ENCODE measurements around the gene DDX10. TPM values are rescaled to one million over a fixed set of nuclear protein-coding genes. Genes with fewer than 3 reads are reported as not detected.
A peak's percentile ranks its signal among the peaks of the same experiment; 100 is the strongest.
"Not testable (repeated sequence)": the region's sequence is repeated elsewhere in the genome, so short reads cannot be mapped to it uniquely, and the experiment has no call there.

Gene DDX10
- total and polyA plus RNA-seq, 3 experiments from 2014 or later: 17.5 to 51.6 (median 49.8) TPM

DNA sequence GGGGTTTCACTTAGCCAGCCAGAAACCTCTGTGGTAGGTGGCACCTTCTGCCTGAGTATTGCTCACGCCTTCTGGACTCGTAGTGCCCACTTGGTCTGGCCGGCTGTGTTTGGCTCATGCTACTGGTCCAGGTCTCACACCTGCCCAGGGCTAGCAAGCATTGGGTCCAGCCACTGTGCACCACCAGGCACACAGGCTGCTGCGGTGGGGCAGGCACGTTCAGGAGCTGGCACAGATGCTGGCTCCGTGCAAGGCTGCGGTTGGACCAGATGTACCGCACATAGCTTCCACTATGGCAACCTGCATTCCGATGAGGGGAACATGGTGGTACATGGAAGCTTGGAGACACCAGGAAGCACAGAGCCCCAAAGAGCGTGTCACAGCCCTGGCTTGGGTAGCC is 36.5 kb upstream of the DDX10 start:
- H3K36me3 ChIP-seq (ENCODE audit: insufficient read depth, low read length): no peaks in the 10 kb centered on the region
- ChIA-PET CTCF (no interaction called here), POLR2A (no interaction called here)
- H3K4me3 Mint-ChIP-seq: no peak overlapping the region
- no peak overlapping the region for H3K27ac ChIP-seq (ENCODE audit: low read depth, low read length)
- H3K4me1 ChIP-seq (ENCODE audit: insufficient read depth, low read length): no peaks in the 10 kb centered on the region
- H3K27me3 Mint-ChIP-seq: peaks cover 5 to 41% of the 10 kb centered on the region in 2 donors
- peaks cover 3 to 8% (median 6%) of the 10 kb centered on the region in 3 donors for H3K4me1 Mint-ChIP-seq
- no peak overlapping the region for H3K4me3 ChIP-seq (ENCODE audit: low read length)
- H3K36me3 Mint-ChIP-seq: peaks cover 0 to 3% (median 0%) of the 10 kb centered on the region in 3 donors
- no peaks in the 10 kb centered on the region for H3K9me3 ChIP-seq (ENCODE audit: low read length)
- H3K9me3 Mint-ChIP-seq: peaks cover 0 to 4% (median 0%) of the 10 kb centered on the region in 5 donors
- no peak overlapping the region for H3K27ac Mint-ChIP-seq
- no peaks in the 10 kb centered on the region for H3K27me3 ChIP-seq (ENCODE audit: insufficient read depth, low read length, poor library complexity, severe bottlenecking)
- no peak for DNase-seq

DNA sequence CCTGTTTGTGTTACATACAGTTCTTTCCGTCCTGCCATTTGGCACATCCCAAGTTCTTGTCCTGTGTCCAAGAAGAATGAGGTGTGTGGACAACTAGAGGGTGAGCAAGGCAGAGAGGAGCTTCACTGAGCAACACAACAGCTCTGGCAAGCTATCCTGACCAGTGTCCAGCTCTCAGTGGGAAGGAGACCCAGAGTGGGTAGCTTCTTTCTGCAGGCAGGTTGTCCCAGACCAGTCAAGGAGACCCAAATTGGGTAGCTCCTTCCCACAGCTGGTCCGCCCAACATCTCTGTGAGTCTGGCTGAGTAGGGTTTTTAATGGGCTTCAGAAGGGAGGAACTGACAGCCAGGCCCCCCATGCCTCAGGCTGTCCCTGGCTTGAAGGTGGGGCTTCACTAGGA is 36.1 kb upstream of the DDX10 start:
- ChIA-PET POLR2A (no interaction called here), CTCF (no interaction called here)
- DNase-seq: no peak
- Mint-ChIP-seq H3K27me3 (peaks cover 5 to 41% of the 10 kb centered on the region in 2 donors), H3K9me3 (peaks cover 0 to 4% (median 0%) of the 10 kb centered on the region in 5 donors), H3K4me3 (no peak overlapping the region), H3K36me3 (peaks cover 0 to 3% (median 0%) of the 10 kb centered on the region in 3 donors), H3K4me1 (peaks cover 3 to 8% (median 6%) of the 10 kb centered on the region in 3 donors), H3K27ac (no peak overlapping the region)
- H3K4me1 ChIP-seq (ENCODE audit: insufficient read depth, low read length): no peaks in the 10 kb centered on the region
- no peak overlapping the region for H3K4me3 ChIP-seq (ENCODE audit: low read length)
- H3K27me3 ChIP-seq (ENCODE audit: insufficient read depth, low read length, poor library complexity, severe bottlenecking): no peaks in the 10 kb centered on the region
- no peak overlapping the region for H3K27ac ChIP-seq (ENCODE audit: low read depth, low read length)
- H3K36me3 ChIP-seq (ENCODE audit: insufficient read depth, low read length): no peaks in the 10 kb centered on the region
- H3K9me3 ChIP-seq (ENCODE audit: low read length): no peaks in the 10 kb centered on the region

DNA sequence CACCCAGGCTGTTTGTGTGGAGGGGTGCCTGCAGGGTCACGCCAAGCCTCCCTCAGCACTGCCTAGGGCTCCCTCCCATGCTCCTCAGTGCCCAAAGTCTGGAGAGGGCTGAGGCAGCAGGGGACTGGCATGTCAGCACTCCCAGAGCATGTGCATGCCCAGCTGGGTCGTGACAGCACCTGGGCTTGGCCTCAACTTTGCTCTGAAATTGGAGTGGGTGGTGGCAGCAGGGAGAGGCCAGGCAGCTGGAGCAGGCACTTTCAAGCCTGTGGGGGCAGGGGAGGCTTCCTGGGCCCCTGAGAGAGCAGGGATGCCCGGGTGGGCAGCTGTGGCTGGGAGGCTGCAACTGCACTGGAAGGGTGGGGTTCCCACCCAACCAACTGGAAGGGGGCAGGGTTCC is 35.6 kb upstream of the DDX10 start:
- Histone ChIP-seq H3K9me3 (ENCODE audit: low read length) (no peaks in the 10 kb centered on the region), H3K36me3 (ENCODE audit: insufficient read depth, low read length) (no peaks in the 10 kb centered on the region), H3K27ac (ENCODE audit: low read depth, low read length) (no peak overlapping the region), H3K4me3 (ENCODE audit: low read length) (no peak overlapping the region), H3K27me3 (ENCODE audit: insufficient read depth, low read length, poor library complexity, severe bottlenecking) (no peaks in the 10 kb centered on the region), H3K4me1 (ENCODE audit: insufficient read depth, low read length) (no peaks in the 10 kb centered on the region)
- peaks cover 3 to 7% (median 6%) of the 10 kb centered on the region in 3 donors for H3K4me1 Mint-ChIP-seq
- H3K9me3 Mint-ChIP-seq: peaks cover 0 to 4% (median 0%) of the 10 kb centered on the region in 5 donors
- ChIA-PET CTCF (no interaction called here), POLR2A (no interaction called here)
- no peak overlapping the region for H3K4me3 Mint-ChIP-seq
- DNase-seq: no peak
- peaks cover 5 to 44% of the 10 kb centered on the region in 2 donors for H3K27me3 Mint-ChIP-seq
- H3K27ac Mint-ChIP-seq: no peak overlapping the region
- H3K36me3 Mint-ChIP-seq: peaks cover 0 to 3% (median 0%) of the 10 kb centered on the region in 3 donors

DNA sequence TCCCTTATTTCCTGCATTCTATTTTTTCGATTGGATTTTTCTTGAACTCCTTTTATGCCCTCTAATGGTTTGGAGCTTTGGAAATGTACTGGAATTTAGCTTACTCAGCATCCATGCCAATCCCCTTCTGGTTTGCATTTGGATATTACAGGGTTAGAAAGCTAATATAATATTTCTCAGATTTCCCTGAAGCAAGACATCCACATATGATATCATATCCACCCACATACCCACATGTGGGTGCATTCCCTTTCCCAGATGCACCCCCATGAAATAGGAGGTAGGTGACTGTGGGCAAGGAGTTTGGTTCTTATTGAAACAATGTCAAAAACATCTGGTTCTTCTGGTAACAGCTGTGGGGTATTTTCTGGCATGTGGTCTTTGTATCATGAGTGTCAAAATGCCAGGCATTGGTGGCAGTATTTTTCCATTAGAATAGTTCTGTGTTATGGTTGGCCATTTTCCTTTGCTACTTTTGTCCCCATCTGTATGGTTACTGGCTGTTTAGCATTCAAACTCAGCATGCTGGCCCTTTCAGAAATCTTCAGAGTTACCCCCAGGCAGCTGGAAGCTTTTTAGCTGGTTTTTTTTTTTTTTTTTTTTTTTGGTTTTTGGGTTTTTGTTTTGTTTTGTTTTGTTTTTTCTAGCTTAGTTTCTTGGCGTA is 32.7 kb upstream of the DDX10 start:
- ChIA-PET CTCF (no interaction called here), POLR2A (no interaction called here)
- no peaks in the 10 kb centered on the region for H3K4me1 Mint-ChIP-seq
- H3K27ac Mint-ChIP-seq: no peak overlapping the region
- peaks cover 8 to 42% of the 10 kb centered on the region in 2 donors for H3K27me3 Mint-ChIP-seq
- Histone ChIP-seq H3K4me3 (ENCODE audit: low read length) (no peak overlapping the region), H3K4me1 (ENCODE audit: insufficient read depth, low read length) (no peaks in the 10 kb centered on the region), H3K9me3 (ENCODE audit: low read length) (no peaks in the 10 kb centered on the region), H3K27ac (ENCODE audit: low read depth, low read length) (no peak overlapping the region), H3K36me3 (ENCODE audit: insufficient read depth, low read length) (no peaks in the 10 kb centered on the region), H3K27me3 (ENCODE audit: insufficient read depth, low read length, poor library complexity, severe bottlenecking) (no peaks in the 10 kb centered on the region)
- H3K9me3 Mint-ChIP-seq: no peaks in the 10 kb centered on the region
- no peak overlapping the region for H3K4me3 Mint-ChIP-seq
- DNase-seq: no peak
- H3K36me3 Mint-ChIP-seq: no peaks in the 10 kb centered on the region

DNA sequence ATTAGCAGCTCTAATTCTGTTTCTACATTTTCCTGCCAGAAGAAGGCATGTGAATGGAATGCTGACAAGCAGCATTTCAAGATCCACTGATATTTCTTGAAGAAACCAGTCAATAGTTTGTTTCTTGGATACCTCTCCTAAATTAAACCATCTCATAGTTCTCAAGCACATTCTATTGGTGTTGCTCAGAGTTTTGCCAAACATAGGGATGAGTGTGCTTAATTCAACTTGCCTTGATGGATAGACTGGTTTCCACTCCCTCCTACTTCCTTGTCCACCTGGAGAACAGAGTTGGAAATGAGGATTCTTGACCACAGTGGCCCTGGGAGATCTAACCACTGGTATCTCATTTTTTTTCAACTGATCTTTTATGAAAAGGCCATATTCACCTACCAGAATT is 29.8 kb upstream of the DDX10 start:
- H3K4me1 Mint-ChIP-seq: no peaks in the 10 kb centered on the region
- no peaks in the 10 kb centered on the region for H3K9me3 Mint-ChIP-seq
- no peak overlapping the region for H3K4me3 Mint-ChIP-seq
- Histone ChIP-seq H3K4me3 (ENCODE audit: low read length) (no peak overlapping the region), H3K9me3 (ENCODE audit: low read length) (no peaks in the 10 kb centered on the region), H3K4me1 (ENCODE audit: insufficient read depth, low read length) (no peaks in the 10 kb centered on the region), H3K36me3 (ENCODE audit: insufficient read depth, low read length) (no peaks in the 10 kb centered on the region), H3K27ac (ENCODE audit: low read depth, low read length) (no peak overlapping the region), H3K27me3 (ENCODE audit: insufficient read depth, low read length, poor library complexity, severe bottlenecking) (no peaks in the 10 kb centered on the region)
- H3K27me3 Mint-ChIP-seq: peaks cover 7 to 39% of the 10 kb centered on the region in 2 donors
- H3K36me3 Mint-ChIP-seq: peaks cover 0 to 2% (median 0%) of the 10 kb centered on the region in 3 donors
- CTCF ChIA-PET: no interaction called here
- DNase-seq: no peak
- POLR2A ChIA-PET: no interaction called here
- no peak overlapping the region for H3K27ac Mint-ChIP-seq

DNA sequence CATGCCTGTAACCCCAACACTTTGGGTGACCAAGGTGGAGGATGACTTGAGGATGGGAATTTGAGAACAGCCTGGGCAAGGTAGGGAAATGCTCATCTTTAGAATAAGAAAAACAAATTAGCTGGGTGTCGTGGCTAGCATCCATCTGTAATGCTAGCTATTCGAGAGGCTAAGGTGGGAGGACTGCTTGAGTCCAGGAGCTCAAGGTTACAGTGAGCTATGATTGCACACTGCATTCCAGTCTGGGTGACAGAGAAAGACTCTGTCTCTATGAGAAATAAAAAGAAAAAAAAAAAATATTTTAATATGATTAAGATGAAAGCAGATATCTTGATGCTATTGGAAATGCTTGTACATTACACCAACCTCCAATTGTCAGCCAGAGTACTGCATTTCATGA is 28.6 kb upstream of the DDX10 start:
- Mint-ChIP-seq H3K9me3 (no peaks in the 10 kb centered on the region), H3K4me3 (no peak overlapping the region), H3K36me3 (peaks cover 0 to 2% (median 0%) of the 10 kb centered on the region in 3 donors), H3K27ac (no peak overlapping the region), H3K27me3 (peaks cover 7 to 39% of the 10 kb centered on the region in 2 donors), H3K4me1 (no peaks in the 10 kb centered on the region)
- CTCF ChIA-PET: no interaction called here
- POLR2A ChIA-PET: no interaction called here
- Histone ChIP-seq H3K9me3 (ENCODE audit: low read length) (no peaks in the 10 kb centered on the region), H3K27me3 (ENCODE audit: insufficient read depth, low read length, poor library complexity, severe bottlenecking) (no peaks in the 10 kb centered on the region), H3K4me3 (ENCODE audit: low read length) (no peak overlapping the region), H3K27ac (ENCODE audit: low read depth, low read length) (no peak overlapping the region), H3K4me1 (ENCODE audit: insufficient read depth, low read length) (no peaks in the 10 kb centered on the region), H3K36me3 (ENCODE audit: insufficient read depth, low read length) (no peaks in the 10 kb centered on the region)
- DNase-seq: no peak

DNA sequence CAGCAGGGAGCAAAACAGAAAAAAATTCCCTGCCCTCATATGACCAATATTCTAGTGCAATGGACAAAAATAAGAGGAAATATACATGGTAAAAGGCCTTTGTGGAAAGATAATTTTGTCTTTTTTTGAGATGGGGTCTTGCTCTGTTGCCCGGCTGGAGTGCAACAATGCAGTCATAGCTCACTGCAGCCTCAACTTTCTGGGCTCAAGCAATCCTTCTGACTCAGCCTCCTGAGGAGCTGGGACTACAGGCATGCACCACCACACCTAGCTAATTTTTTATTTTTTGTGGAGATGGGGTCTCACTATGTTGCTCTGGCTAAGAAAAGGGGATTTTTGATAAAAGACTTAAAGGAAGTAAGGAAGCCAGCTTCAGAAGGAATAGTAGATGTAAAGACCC is 25.7 kb upstream of the DDX10 start:
- H3K4me1 ChIP-seq (ENCODE audit: insufficient read depth, low read length): no peaks in the 10 kb centered on the region
- no peaks in the 10 kb centered on the region for H3K4me1 Mint-ChIP-seq

DNA sequence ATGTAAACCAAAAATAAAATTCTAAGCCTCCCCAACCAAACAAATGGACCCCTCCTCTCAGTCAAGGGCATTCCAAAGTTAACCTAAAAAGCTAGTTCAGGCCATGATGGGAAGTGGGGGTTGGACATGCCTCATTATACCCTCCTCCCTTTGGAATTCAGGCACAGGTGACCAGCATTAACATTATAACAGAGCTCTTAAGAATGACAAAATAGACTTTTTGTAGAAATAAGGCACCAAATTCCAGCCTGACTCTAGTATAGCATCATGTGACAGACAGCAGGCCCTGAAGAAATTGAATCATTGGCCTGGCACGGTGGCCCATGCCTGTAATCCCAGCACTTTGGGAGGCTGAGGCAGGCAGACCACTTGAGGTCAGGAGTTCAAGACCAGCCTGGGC is 23.1 kb upstream of the DDX10 start:
- H3K36me3 Mint-ChIP-seq; H3K4me1 Mint-ChIP-seq; H3K27ac ChIP-seq (ENCODE audit: low read depth, low read length); H3K4me1 ChIP-seq (ENCODE audit: insufficient read depth, low read length); H3K9me3 Mint-ChIP-seq; H3K27me3 ChIP-seq (ENCODE audit: insufficient read depth, low read length, poor library complexity, severe bottlenecking); H3K4me3 ChIP-seq (ENCODE audit: low read length); H3K36me3 ChIP-seq (ENCODE audit: insufficient read depth, low read length); H3K4me3 Mint-ChIP-seq; POLR2A ChIA-PET; H3K27ac Mint-ChIP-seq; H3K27me3 Mint-ChIP-seq; H3K9me3 ChIP-seq (ENCODE audit: low read length); CTCF ChIA-PET; DNase-seq: not testable (repeated sequence)

More for the DNA sequence above, 25.7 kb upstream of the DDX10 start:
- peak overlapping the region in 1 of 8 donors; percentile 18 for H3K27ac Mint-ChIP-seq
- DNase-seq: no peak
- POLR2A ChIA-PET: no interaction called here
- H3K27ac ChIP-seq (ENCODE audit: low read depth, low read length): no peak overlapping the region
- peaks cover 7 to 22% of the 10 kb centered on the region in 2 donors for H3K27me3 Mint-ChIP-seq
- H3K9me3 Mint-ChIP-seq: no peaks in the 10 kb centered on the region
- no peaks in the 10 kb centered on the region for H3K27me3 ChIP-seq (ENCODE audit: insufficient read depth, low read length, poor library complexity, severe bottlenecking)
- no peak overlapping the region for H3K4me3 ChIP-seq (ENCODE audit: low read length)
- H3K9me3 ChIP-seq (ENCODE audit: low read length): no peaks in the 10 kb centered on the region
- no peak overlapping the region for H3K4me3 Mint-ChIP-seq
- H3K36me3 Mint-ChIP-seq: peaks cover 0 to 2% (median 0%) of the 10 kb centered on the region in 3 donors
- H3K36me3 ChIP-seq (ENCODE audit: insufficient read depth, low read length): no peaks in the 10 kb centered on the region
- CTCF ChIA-PET: interaction anchor here (0.7 kb wide), 1 partner anchor 10 kb away, joined by 3 read pairs; no protein-coding TSS in a partner anchor
